SH-SY5Y (cell line): ENCODE results near the gene KRTAP20-2.

Experiments
- GATA2 ChIP-seq: IDR thresholded peaks from 2 replicates; pipeline ENCODE4 v1.6.1; 2011; ENCODE audit warnings: mild to moderate bottlenecking, low read depth, low read length
- GATA3 ChIP-seq: IDR thresholded peaks from 2 replicates; pipeline ENCODE4 v1.6.1; 2011; ENCODE audit warnings: low read depth, mild to moderate bottlenecking, low read length, moderate library complexity

GRCh38 chr21:30638686-30639085 is 3.7 kb downstream of the KRTAP20-2 start:
- TF ChIP-seq GATA3 (no peak), GATA2 (no peak)
